ENCODE data around the gene AGAP2. TPM values are rescaled to one million over a fixed set of nuclear protein-coding genes. Genes with fewer than 3 reads are reported as not detected.

The AGAP2 gene
- total and polyA plus RNA-seq, 9 of the 15 experiments (the other 6 are each of a cell fraction or from before 2014, with no cell fraction given), result 0.04 to 0.77 (median 0.28) TPM; not detected in 1

DNA sequence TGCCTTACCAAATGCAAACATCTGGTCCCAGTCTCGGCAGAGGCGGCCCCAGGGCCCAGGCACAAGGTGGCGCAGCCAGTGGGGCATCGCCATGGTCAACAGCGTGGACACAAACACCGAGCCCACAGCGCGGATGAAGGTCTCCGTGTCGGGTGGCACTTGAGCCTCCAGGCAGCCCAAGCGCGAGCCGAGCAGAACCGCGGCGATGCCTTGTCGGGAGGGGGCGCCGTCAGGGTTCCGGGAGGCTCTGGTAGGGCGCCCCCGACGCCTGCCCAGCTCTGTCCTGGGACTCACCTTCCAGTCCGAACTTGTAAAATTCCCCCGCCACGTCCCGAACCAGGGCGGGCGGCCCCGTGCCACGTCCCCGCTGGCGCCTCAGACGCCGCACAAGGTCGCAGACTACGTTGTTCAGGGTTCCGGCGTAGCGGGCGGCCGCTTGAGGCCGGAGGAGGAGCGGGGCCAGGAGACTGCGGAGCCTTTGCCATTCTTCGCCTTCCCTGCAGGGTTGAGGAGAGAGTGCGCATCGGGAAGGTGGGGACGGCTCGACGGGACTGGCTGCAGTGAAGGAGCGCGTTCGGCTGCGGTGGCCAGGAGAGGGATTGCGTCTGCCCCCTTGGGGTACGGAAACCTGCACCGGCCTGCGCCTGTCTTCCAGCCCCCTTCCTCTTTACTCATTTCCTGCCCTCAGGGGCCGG, 26.6 kb upstream of the AGAP2 start:
- no peak for FAIRE-seq
- no peaks in the 10 kb centered on the region for H3K79me2 ChIP-seq (ENCODE audit: control insufficient read depth, insufficient read depth, low read length)
- in situ Hi-C loops (cut with MboI) (no loop called here), intact Hi-C loops (cut with micrococcal nuclease) (no loop called here)
- no peak overlapping the region for H3K4me2 ChIP-seq (ENCODE audit: insufficient read depth, low read length)
- no peaks in the 10 kb centered on the region for H3K9me3 ChIP-seq (replicated peaks; ENCODE audit: control insufficient read depth, insufficient read depth, low read depth, low read length)
- no peaks in the 10 kb centered on the region for H3K27me3 ChIP-seq (ENCODE audit: control insufficient read depth in 2 of 2, insufficient read depth in 2 of 2, low read length in 2 of 2)
- H3K4me1 ChIP-seq (replicated peaks in 1 of 2; ENCODE audit: control insufficient read depth in 2 of 2, insufficient read depth in 2 of 2, low read length in 2 of 2), result peaks cover 8 to 25% of the 10 kb centered on the region in 2 experiments
- H3K9ac ChIP-seq (ENCODE audit: insufficient read depth in 1 of 2, low read depth in 2 of 2, low read length in 2 of 2), result peak overlapping the region in 1 of 2 experiments; percentile 29; a peak in 1 of 4 replicates
- no peak for ATAC-seq
- no peak overlapping the region for H3K4me3 ChIP-seq
- no peak overlapping the region for H2AFZ ChIP-seq (ENCODE audit: low read depth, low read length)
- 92% methylated on average over 48 of the region's 60 CpGs for WGBS (ENCODE audit: insufficient coverage, low coverage, missing lambda C conversion rate)
- POLR2A ChIA-PET, result interaction anchor here (3.8 kb wide), 1 partner anchor 8 kb away, joined by 26 read pairs; no protein-coding TSS in a partner anchor
- CTCF ChIA-PET (ENCODE audit: low intra/inter-chr PET ratio), result no interaction called here
- H4K20me1 ChIP-seq (replicated peaks; ENCODE audit: control insufficient read depth, insufficient read depth, low read length), result no peaks in the 10 kb centered on the region
- no TSS peak for BruUV-seq (replicated peaks)
- H3K9me1 ChIP-seq (ENCODE audit: control insufficient read depth, insufficient read depth, low read length), result no peaks in the 10 kb centered on the region
- H3K36me3 ChIP-seq (ENCODE audit: control insufficient read depth, insufficient read depth, low read length), result peaks cover 24% of the 10 kb centered on the region; the same call in 2 of the 3 replicates
- DNase-seq (ENCODE audit: extremely low read depth in 1 of 4, low spot score in 3 of 4), result no peak
- no peak overlapping the region for H3K27ac ChIP-seq (ENCODE audit: extremely low read depth, low read depth, low read length)
- TF ChIP-seq U2AF2 (optimal IDR thresholded peaks at IDR 0.05; ENCODE audit: low read depth, low read length) (no peak), POLR2H (tag; IDR thresholded peaks at IDR 0.05; ENCODE audit: low read depth) (no peak), JUN (IDR thresholded peaks at IDR 0.05; ENCODE audit: borderline replicate concordance, low read depth, low read length) (no peak), JUN (CRISPR knock-in tag; IDR thresholded peaks at IDR 0.05; ENCODE audit: borderline replicate concordance) (no peak), EP400 (IDR thresholded peaks at IDR 0.05) (no peak), ZFPM2 (CRISPR knock-in tag; IDR thresholded peaks at IDR 0.05) (no peak), POLR2G (IDR thresholded peaks at IDR 0.05; ENCODE audit: low read depth, low read length) (peak; percentile 41; the same call in 1 of the 2 replicates), RBM14 (IDR thresholded peaks at IDR 0.05; ENCODE audit: borderline replicate concordance, insufficient read depth, low read depth, low read length) (0 out of 2 replicates have a peak, but pooled peaks have one; percentile 37), XRCC5 (IDR thresholded peaks at IDR 0.05; ENCODE audit: low read depth, low read length) (no peak), NCOA1 (IDR thresholded peaks at IDR 0.05; ENCODE audit: low read depth) (no peak), HSF4 (CRISPR knock-in tag; IDR thresholded peaks at IDR 0.05; ENCODE audit: borderline replicate concordance) (no peak), RBBP5 (IDR thresholded peaks at IDR 0.05; ENCODE audit: borderline replicate concordance, insufficient read depth, low read length, poor library complexity, severe bottlenecking) (no peak), ZNF699 (CRISPR knock-in tag; IDR thresholded peaks at IDR 0.05; ENCODE audit: insufficient replicate concordance) (no peak), HDAC3 (IDR thresholded peaks at IDR 0.05; ENCODE audit: borderline replicate concordance, partially characterized antibody) (no peak), ZFP30 (CRISPR knock-in tag; IDR thresholded peaks at IDR 0.05; ENCODE audit: borderline replicate concordance) (no peak), DPF2 (IDR thresholded peaks at IDR 0.05) (no peak)
- TF ChIP-seq, protein P1, sequence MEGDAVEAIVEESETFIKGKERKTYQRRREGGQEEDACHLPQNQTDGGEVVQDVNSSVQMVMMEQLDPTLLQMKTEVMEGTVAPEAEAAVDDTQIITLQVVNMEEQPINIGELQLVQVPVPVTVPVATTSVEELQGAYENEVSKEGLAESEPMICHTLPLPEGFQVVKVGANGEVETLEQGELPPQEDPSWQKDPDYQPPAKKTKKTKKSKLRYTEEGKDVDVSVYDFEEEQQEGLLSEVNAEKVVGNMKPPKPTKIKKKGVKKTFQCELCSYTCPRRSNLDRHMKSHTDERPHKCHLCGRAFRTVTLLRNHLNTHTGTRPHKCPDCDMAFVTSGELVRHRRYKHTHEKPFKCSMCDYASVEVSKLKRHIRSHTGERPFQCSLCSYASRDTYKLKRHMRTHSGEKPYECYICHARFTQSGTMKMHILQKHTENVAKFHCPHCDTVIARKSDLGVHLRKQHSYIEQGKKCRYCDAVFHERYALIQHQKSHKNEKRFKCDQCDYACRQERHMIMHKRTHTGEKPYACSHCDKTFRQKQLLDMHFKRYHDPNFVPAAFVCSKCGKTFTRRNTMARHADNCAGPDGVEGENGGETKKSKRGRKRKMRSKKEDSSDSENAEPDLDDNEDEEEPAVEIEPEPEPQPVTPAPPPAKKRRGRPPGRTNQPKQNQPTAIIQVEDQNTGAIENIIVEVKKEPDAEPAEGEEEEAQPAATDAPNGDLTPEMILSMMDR (IDR thresholded peaks at IDR 0.05 in 2 of 3, conservative IDR thresholded peaks at IDR 0.05 in 1 of 3; ENCODE audit: insufficient read depth in 2 of 3, low read depth in 1 of 3, low read length in 3 of 3), result 0 out of 6 replicates have a peak, but pooled peaks of 1 of the 3 experiments have one; percentile 11
- TF ChIP-seq, protein P2, sequence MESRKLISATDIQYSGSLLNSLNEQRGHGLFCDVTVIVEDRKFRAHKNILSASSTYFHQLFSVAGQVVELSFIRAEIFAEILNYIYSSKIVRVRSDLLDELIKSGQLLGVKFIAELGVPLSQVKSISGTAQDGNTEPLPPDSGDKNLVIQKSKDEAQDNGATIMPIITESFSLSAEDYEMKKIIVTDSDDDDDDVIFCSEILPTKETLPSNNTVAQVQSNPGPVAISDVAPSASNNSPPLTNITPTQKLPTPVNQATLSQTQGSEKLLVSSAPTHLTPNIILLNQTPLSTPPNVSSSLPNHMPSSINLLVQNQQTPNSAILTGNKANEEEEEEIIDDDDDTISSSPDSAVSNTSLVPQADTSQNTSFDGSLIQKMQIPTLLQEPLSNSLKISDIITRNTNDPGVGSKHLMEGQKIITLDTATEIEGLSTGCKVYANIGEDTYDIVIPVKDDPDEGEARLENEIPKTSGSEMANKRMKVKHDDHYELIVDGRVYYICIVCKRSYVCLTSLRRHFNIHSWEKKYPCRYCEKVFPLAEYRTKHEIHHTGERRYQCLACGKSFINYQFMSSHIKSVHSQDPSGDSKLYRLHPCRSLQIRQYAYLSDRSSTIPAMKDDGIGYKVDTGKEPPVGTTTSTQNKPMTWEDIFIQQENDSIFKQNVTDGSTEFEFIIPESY (CRISPR knock-in tag; IDR thresholded peaks at IDR 0.05), result peak; percentile 92
